Panc1 (cell line): Measurements from ENCODE around the gene OPTC.

ENCODE experiments used
- CTCF ChIP-seq: fragments of 450-650 bp; IDR thresholded peaks from 2 replicates; pipeline ENCODE4 v1.5.1; 2017; ENCODE audit warnings: mild to moderate bottlenecking
- POLR2AphosphoS5 ChIP-seq: IDR thresholded peaks from 2 replicates; pipeline ENCODE4 v1.6.1; 2012; ENCODE audit warnings: mild to moderate bottlenecking, low read depth, low read length, moderate library complexity
- TCF7L2 ChIP-seq: IDR thresholded peaks from 2 replicates; pipeline ENCODE4 v1.6.1; 2011; ENCODE audit warnings: mild to moderate bottlenecking, low read depth, low read length, inconsistent platforms

GRCh38 chr1:203526130-203526529, 32.2 kb downstream of the OPTC start:
- TF ChIP-seq CTCF = no peak
- TF ChIP-seq TCF7L2 = no peak
- no peak for TF ChIP-seq POLR2AphosphoS5
